Mesenchymal stem cell (in vitro differentiated cells and primary cell): Measurements from ENCODE around the gene PRR12.

ENCODE experiments used
- DNase-seq: peaks from one replicate; pipeline ENCODE4 v3.0.0-alpha.2; 2013
- H2AFZ ChIP-seq: one replicate; pipeline ENCODE4 v1.6.1; 2013; ENCODE audit warnings: low read depth, mild to moderate bottlenecking, control low read depth, inconsistent platforms, low read length, moderate library complexity
- H2AK5ac ChIP-seq: 2 replicates; pipeline ENCODE4 v1.6.1; 2013; ENCODE audit warnings: low read length, moderate library complexity, mild to moderate bottlenecking, inconsistent platforms; ENCODE audit not compliant: severe bottlenecking
- H2BK120ac ChIP-seq: one replicate; pipeline ENCODE4 v1.6.1; 2013; ENCODE audit warnings: low read depth, mild to moderate bottlenecking, inconsistent platforms, low read length, moderate library complexity
- H2BK12ac ChIP-seq, 2 experiments: one replicate each; pipeline ENCODE4 v1.6.1; 2013; ENCODE audit warnings: inconsistent platforms in 2 of 2, low read length in 2 of 2, mild to moderate bottlenecking in 2 of 2, moderate library complexity in 2 of 2, control low read depth in 1 of 2
- H2BK15ac ChIP-seq: one replicate; pipeline ENCODE4 v1.6.1; 2013; ENCODE audit warnings: mild to moderate bottlenecking, low read depth, inconsistent platforms; ENCODE audit not compliant: poor library complexity, severe bottlenecking
- H2BK5ac ChIP-seq: 2 replicates; pipeline ENCODE4 v1.6.1; 2013; ENCODE audit warnings: low read depth, mild to moderate bottlenecking, low read length, control low read depth, inconsistent platforms; ENCODE audit not compliant: poor library complexity, severe bottlenecking
- H3K14ac ChIP-seq, 2 experiments: one replicate each; pipeline ENCODE4 v1.6.1; 2013; ENCODE audit warnings: inconsistent platforms in 2 of 2, low read length in 2 of 2, control low read depth in 1 of 2, mild to moderate bottlenecking in 1 of 2, moderate library complexity in 1 of 2
- H3K18ac ChIP-seq, 2 experiments: one replicate each; pipeline ENCODE4 v1.6.1; 2013; ENCODE audit warnings: inconsistent platforms in 2 of 2, low read length in 2 of 2, control low read depth in 1 of 2, low read depth in 1 of 2, mild to moderate bottlenecking in 1 of 2
- H3K23ac ChIP-seq, 2 experiments: one replicate each; pipeline ENCODE4 v1.6.1; 2013; ENCODE audit warnings: inconsistent platforms in 2 of 2, low read length in 2 of 2, mild to moderate bottlenecking in 2 of 2, moderate library complexity in 2 of 2, control low read depth in 1 of 2
- H3K27ac ChIP-seq: 2 replicates; pipeline ENCODE4 v1.5.1; 2013; ENCODE audit warnings: mild to moderate bottlenecking, moderate library complexity, low read length, control low read depth, inconsistent platforms; ENCODE audit not compliant: poor library complexity, severe bottlenecking
- H3K27me3 ChIP-seq, 2 experiments: 2 replicates each; pipeline versions ENCODE4 v1.6.1 to v1.7.0; 2013; ENCODE audit warnings: low read length in 2 of 2, mild to moderate bottlenecking in 2 of 2, moderate library complexity in 2 of 2, control low read depth in 1 of 2, inconsistent platforms in 1 of 2; ENCODE audit not compliant: control insufficient read depth in 1 of 2, insufficient read depth in 1 of 2
- H3K36me3 ChIP-seq, 2 experiments: 2 replicates each; pipeline versions ENCODE4 v1.6.1 to v1.7.0; 2013; ENCODE audit warnings: low read length in 2 of 2, control low read depth in 1 of 2, inconsistent platforms in 1 of 2, low read depth in 1 of 2, mild to moderate bottlenecking in 1 of 2; ENCODE audit not compliant: insufficient read depth in 2 of 2, control insufficient read depth in 1 of 2
- H3K4ac ChIP-seq, 2 experiments: one replicate each; pipeline ENCODE4 v1.6.1; 2013; ENCODE audit warnings: inconsistent platforms in 2 of 2, low read length in 2 of 2, mild to moderate bottlenecking in 2 of 2, moderate library complexity in 2 of 2, control low read depth in 1 of 2, low read depth in 1 of 2
- H3K4me1 ChIP-seq: 2 replicates; pipeline ENCODE4 v1.6.1; 2013; ENCODE audit warnings: low read depth, low read length, control low read depth; ENCODE audit not compliant: control insufficient read depth, insufficient read depth
- H3K4me2 ChIP-seq: 2 replicates; pipeline ENCODE4 v1.6.1; 2013; ENCODE audit warnings: low read length, mild to moderate bottlenecking, inconsistent platforms; ENCODE audit not compliant: poor library complexity, severe bottlenecking
- H3K4me3 ChIP-seq, 2 experiments: 2 replicates each; pipeline versions ENCODE4 v1.5.1 to v1.7.0; 2013; ENCODE audit warnings: low read length in 2 of 2, mild to moderate bottlenecking in 2 of 2, control low read depth in 1 of 2, low read depth in 1 of 2; ENCODE audit not compliant: insufficient read depth in 1 of 2
- H3K79me1 ChIP-seq: replicated peaks from 2 replicates; pipeline ENCODE4 v1.6.1; 2013; ENCODE audit warnings: mild to moderate bottlenecking, control low read depth, low read length, inconsistent platforms; ENCODE audit not compliant: poor library complexity, severe bottlenecking
- H3K9ac ChIP-seq: 2 replicates; pipeline ENCODE4 v1.7.0; 2013; ENCODE audit warnings: mild to moderate bottlenecking, low read length, moderate library complexity
- H3K9me3 ChIP-seq: 2 replicates; pipeline ENCODE4 v1.7.0; 2013; ENCODE audit warnings: mild to moderate bottlenecking, low read length; ENCODE audit not compliant: control insufficient read depth
- H4K8ac ChIP-seq: one replicate; pipeline ENCODE4 v1.6.1; 2013; ENCODE audit warnings: inconsistent platforms, mild to moderate bottlenecking, low read length, moderate library complexity
- H4K91ac ChIP-seq: one replicate; pipeline ENCODE4 v1.6.1; 2013; ENCODE audit warnings: mild to moderate bottlenecking, low read length, inconsistent platforms
- WGBS: methylation state at CpG from one replicate; pipeline ENCODE4 v1.1.7; 2013; ENCODE audit warnings: mixed read lengths; 5-methylcytosine and 5-hydroxymethylcytosine counted together

PRR12 gene

GRCh38 chr19:49543032-49543431 lies 48.0 kb upstream of the PRR12 start:
- no peak overlapping the region for H3K9ac ChIP-seq
- H3K14ac ChIP-seq = no peak overlapping the region
- no peak overlapping the region for H3K23ac ChIP-seq
- H2BK5ac ChIP-seq = no peak overlapping the region
- no peaks in the 10 kb centered on the region for H3K79me1 ChIP-seq
- no peak overlapping the region for H3K27ac ChIP-seq
- H2BK12ac ChIP-seq = no peak overlapping the region
- H3K4me2 ChIP-seq = no peak overlapping the region
- 88% methylated on average over 14 of the region's 14 CpGs for WGBS
- H3K36me3 ChIP-seq = peaks cover 7 to 41% of the 10 kb centered on the region in 2 experiments
- H2BK15ac ChIP-seq = no peak overlapping the region
- H3K18ac ChIP-seq = peak overlapping the region in 1 of 2 experiments; percentile 24
- H3K27me3 ChIP-seq = no peaks in the 10 kb centered on the region
- H2AFZ ChIP-seq = no peak overlapping the region
- H3K9me3 ChIP-seq = no peaks in the 10 kb centered on the region
- H3K4ac ChIP-seq = no peak overlapping the region
- H4K91ac ChIP-seq = no peak overlapping the region
- H3K4me3 ChIP-seq = no peak overlapping the region
- no peak overlapping the region for H4K8ac ChIP-seq
- H3K4me1 ChIP-seq = peaks cover 3% of the 10 kb centered on the region
- no peak overlapping the region for H2AK5ac ChIP-seq
- DNase-seq = no peak
- no peak overlapping the region for H2BK120ac ChIP-seq

- Histone ChIP-seq H3K4me1 (peaks cover 3% of the 10 kb centered on the region), H3K9ac (no peak overlapping the region), H4K8ac (no peak overlapping the region), H3K79me1 (no peaks in the 10 kb centered on the region), H2BK5ac (no peak overlapping the region), H4K91ac (no peak overlapping the region), H2BK15ac (no peak overlapping the region), H3K4ac (no peak overlapping the region), H3K4me2 (no peak overlapping the region), H3K9me3 (no peaks in the 10 kb centered on the region), H3K36me3 (peaks cover 4 to 36% of the 10 kb centered on the region in 2 experiments), H3K14ac (no peak overlapping the region), H2AFZ (no peak overlapping the region), H3K18ac (no peak overlapping the region), H3K27ac (no peak overlapping the region), H3K27me3 (no peaks in the 10 kb centered on the region), H3K4me3 (no peak overlapping the region), H2BK12ac (no peak overlapping the region), H2BK120ac (no peak overlapping the region), H3K23ac (no peak overlapping the region), H2AK5ac (no peak overlapping the region)
- no peak for DNase-seq
- whole genome bisulfite sequencing = 82% methylated on average over 5 of the region's 5 CpGs
Measured at GRCh38 chr19:49544154-49544553, 46.8 kb upstream of the PRR12 start.

GRCh38 chr19:49546825-49547565 lies 44.0 kb upstream of the PRR12 start:
- Histone ChIP-seq H3K18ac (no peak overlapping the region), H3K4ac (no peak overlapping the region)

GRCh38 chr19:49549045-49549444 lies 41.9 kb upstream of the PRR12 start:
- Histone ChIP-seq H3K9ac (no peak overlapping the region), H3K23ac (no peak overlapping the region), H3K4ac (no peak overlapping the region), H3K4me2 (no peak overlapping the region), H3K36me3 (peaks cover 9 to 15% of the 10 kb centered on the region in 2 experiments), H2BK12ac (no peak overlapping the region), H3K79me1 (no peaks in the 10 kb centered on the region), H3K14ac (no peak overlapping the region), H2AFZ (no peak overlapping the region), H3K27ac (no peak overlapping the region), H3K4me1 (peaks cover 4% of the 10 kb centered on the region), H2BK15ac (no peak overlapping the region), H4K91ac (no peak overlapping the region), H3K9me3 (no peaks in the 10 kb centered on the region), H2BK5ac (no peak overlapping the region), H2BK120ac (no peak overlapping the region), H3K4me3 (no peak overlapping the region), H4K8ac (peak overlapping the region; percentile 64), H2AK5ac (no peak overlapping the region), H3K18ac (no peak overlapping the region), H3K27me3 (no peaks in the 10 kb centered on the region)
- WGBS = 90% methylated on average over 13 of the region's 13 CpGs
- no peak for DNase-seq

More at GRCh38 chr19:49546825-49547565, 44.0 kb upstream of the PRR12 start:
- H3K4me2 ChIP-seq = no peak overlapping the region
- H3K9ac ChIP-seq = peak overlapping the region; percentile 67
- 28% methylated on average over 7 of the region's 9 CpGs for WGBS
- H3K36me3 ChIP-seq = peaks cover 3 to 23% of the 10 kb centered on the region in 2 experiments
- H2BK120ac ChIP-seq = no peak overlapping the region
- no peak overlapping the region for H3K23ac ChIP-seq
- no peak overlapping the region for H3K4me3 ChIP-seq
- peaks cover 3% of the 10 kb centered on the region for H3K4me1 ChIP-seq
- no peak overlapping the region for H4K91ac ChIP-seq
- no peak overlapping the region for H2BK12ac ChIP-seq
- H3K27ac ChIP-seq = no peak overlapping the region
- H3K27me3 ChIP-seq = no peaks in the 10 kb centered on the region
- no peaks in the 10 kb centered on the region for H3K79me1 ChIP-seq
- H3K14ac ChIP-seq = no peak overlapping the region
- H3K9me3 ChIP-seq = no peaks in the 10 kb centered on the region
- H2BK5ac ChIP-seq = no peak overlapping the region
- no peak overlapping the region for H2AFZ ChIP-seq
- peak; percentile 93 for DNase-seq
- H2AK5ac ChIP-seq = no peak overlapping the region
- no peak overlapping the region for H2BK15ac ChIP-seq
- no peak overlapping the region for H4K8ac ChIP-seq
